SW480 (cell line): ENCODE results near the gene GLYR1.
A peak's percentile ranks its signal among the peaks of the same experiment; 100 is the strongest.

Source experiments
- DNase-seq: peaks from one replicate; pipeline ENCODE4 v3.0.0-alpha.2; 2016; ENCODE audit warnings: low spot score

GLYR1 gene

DNA sequence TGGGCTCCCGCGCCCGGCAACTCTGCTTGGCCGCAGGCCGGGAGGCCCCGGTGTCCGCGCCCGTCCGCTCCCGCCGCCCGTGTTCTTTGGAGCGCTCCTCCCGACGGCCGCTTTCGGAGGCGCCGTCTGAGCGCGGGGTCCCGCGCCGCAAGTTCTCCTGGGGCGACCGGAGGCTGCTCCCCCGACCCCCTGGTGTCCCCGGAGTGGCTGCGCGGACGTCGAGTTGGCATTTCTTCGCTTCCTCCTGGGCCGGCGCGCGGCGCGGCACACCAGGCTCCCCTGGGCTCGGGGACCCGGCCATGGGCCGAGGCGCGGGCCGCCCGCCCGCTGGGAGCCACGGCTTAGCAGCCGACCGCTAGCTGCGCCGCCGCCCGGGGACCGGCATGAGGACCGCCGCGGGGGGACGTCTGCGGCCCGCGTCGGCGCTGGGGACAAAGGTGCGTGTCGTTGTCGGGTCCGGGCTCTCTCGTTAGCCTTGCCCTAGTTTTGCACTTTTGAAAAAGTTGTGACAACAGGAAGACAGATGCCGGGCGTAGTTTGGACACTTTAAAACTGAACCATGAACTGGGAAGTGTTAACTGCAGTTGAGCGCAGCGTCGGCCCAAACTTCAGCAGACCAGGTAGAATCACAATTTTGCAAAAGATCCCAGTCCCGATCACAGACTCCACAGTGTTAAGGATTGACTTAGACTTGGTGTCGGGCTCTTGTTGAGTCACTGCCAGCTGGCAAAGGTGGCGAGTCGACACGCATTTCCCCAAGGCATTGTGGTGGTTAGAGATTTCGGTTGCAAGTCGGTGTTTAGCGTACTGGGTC lies 893 bp upstream of the GLYR1 start:
- peak; percentile 52 for DNase-seq

GRCh38 chr16:4846503-4846900 lies 586 bp downstream of the GLYR1 start:
- DNase-seq, result peak; percentile 29

DNA sequence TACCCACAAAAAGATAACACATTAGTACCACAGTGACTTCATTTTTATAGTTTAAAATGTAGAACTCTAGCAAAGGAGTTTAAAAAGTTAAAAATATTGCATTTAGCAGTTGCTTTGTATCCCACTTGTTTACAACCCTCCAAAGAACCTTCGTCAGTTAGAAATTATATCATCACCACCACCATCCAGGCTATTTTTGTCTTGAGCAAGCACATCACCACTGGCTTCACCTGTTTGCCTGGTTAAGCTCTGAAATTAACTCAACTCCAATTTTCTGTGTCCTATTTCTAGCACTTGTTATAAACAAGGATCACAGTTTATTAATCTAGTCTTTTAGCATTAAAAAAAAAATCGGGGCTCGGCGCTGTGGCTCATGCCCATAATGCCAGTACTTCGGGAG lies 6.1 kb downstream of the GLYR1 start:
- DNase-seq, result no peak

DNA sequence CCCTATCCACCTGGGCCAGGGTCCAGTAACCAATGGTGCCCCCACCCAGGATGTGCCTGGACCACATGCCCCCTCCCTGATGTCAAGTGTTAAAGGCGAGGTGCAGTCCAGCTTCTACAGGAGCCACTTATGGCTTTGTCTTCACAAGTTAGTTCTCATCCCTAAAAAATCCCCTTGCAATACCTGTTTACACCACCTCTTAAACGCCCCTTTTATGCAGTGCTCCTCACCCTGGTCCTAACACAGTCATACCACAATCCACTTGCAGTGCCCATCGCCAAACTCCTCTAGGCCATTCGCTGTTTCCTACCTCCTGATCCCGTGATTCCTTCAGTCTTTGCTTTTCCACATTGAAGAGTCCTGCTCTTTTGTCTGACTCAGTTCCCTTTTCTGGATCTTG lies 7.1 kb downstream of the GLYR1 start:
- DNase-seq, result no peak

GRCh38 chr16:4837733-4838501 lies 9.2 kb downstream of the GLYR1 start:
- no peak for DNase-seq

- no peak for DNase-seq
Measured at GRCh38 chr16:4836727-4837126, 10.4 kb downstream of the GLYR1 start.

DNA sequence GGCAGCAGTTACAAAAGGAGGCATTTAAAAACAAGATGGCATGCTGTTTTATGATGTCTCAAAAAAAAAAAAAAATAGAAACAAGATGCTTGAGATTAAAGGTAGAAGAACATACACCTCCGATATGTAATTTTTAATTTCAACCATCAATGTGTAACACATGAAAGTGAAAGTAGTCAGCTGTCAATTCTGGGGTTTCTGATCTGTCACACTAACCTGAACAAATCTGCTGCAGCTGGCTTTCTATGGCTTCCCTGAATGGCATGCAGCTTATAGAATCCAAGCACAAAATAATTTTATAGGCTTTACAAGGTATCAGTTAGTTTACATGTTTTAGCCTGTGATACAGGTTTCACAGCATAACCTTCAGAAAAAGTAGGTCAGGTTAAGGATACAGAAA lies 13.5 kb downstream of the GLYR1 start:
- no peak for DNase-seq

GRCh38 chr16:4832698-4833343 lies 14.3 kb downstream of the GLYR1 start:
- DNase-seq, result no peak

DNA sequence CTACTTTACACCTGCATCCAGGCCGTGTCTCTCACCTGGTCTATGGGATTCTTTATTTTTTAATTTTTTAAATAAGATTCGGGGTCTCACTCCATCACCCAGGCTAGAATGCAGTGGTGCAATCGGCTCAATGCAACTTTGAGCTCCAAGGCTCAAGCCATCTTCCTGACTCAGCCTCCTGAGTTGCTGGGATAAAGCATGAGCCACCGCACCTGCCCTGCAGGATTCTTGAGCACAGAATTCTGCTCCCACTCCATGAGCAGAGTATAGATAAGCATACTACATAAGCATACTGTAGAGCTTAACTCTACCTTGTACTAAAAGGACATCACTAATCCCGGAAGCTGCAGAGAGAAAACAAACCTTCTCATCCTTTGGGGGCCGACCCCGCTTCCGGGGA lies 15.5 kb downstream of the GLYR1 start:
- no peak for DNase-seq

- no peak for DNase-seq
Measured at GRCh38 chr16:4830408-4830807, 16.7 kb downstream of the GLYR1 start.

DNA sequence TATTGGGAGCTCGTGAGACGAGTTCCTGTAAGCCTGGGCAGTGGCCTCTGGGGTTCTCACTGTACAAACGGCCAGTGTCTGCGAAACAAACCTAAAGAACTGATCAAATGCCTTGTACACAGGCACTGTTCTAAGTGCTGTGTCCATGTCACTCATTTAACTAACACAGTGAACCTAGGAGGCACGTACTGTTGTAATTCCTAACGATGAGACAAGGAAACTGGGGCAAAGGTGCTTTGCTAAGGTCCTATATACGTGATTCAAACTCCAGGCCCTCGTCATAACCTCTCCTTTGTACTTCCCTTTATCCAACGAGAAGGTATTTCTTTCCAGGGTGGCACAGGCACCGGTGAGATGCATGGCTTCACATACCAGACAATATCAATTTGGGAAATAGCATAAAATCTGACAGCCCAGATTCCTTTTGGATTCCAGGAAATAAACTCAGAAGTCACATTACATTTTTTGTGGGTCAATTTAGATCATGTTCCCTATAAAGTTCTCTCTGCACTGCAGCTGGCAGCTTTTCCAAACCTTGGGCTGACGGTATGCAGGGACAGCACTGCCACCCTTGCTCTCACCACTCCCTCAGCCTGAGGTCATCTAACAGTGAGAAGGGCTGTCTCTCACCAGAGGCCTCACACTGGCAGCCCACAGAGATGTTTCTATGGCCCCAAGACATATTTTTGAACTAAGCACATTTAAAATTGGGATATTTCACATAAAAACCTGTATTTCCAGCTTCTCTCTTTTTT lies 18.3 kb downstream of the GLYR1 start:
- DNase-seq, result no peak

GRCh38 chr16:4826980-4827379 lies 20.1 kb downstream of the GLYR1 start:
- DNase-seq, result no peak

- no peak for DNase-seq
Measured at GRCh38 chr16:4826526-4826925, 20.6 kb downstream of the GLYR1 start.

DNA sequence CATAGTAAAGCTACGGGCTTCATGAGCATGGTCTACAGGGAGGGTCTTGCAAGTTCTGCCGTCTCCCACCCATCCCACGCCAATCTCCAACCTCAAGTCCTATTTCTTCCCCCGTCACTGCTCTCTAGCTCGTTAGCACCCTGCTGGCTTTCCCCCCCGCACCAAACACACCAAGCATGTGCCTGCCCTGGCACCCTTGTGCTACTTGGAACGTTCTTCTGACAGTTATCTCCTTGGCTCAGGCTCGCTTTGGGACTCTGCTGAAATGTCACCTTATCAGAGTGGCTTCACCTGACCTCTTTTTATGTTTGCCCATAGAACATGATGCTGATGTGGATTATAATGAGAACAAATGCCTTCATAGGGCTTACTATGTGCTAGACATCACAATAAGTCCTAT lies 21.9 kb downstream of the GLYR1 start:
- no peak for DNase-seq

- DNase-seq, result no peak
Measured at GRCh38 chr16:4820652-4821051, 26.4 kb downstream of the GLYR1 start.

DNA sequence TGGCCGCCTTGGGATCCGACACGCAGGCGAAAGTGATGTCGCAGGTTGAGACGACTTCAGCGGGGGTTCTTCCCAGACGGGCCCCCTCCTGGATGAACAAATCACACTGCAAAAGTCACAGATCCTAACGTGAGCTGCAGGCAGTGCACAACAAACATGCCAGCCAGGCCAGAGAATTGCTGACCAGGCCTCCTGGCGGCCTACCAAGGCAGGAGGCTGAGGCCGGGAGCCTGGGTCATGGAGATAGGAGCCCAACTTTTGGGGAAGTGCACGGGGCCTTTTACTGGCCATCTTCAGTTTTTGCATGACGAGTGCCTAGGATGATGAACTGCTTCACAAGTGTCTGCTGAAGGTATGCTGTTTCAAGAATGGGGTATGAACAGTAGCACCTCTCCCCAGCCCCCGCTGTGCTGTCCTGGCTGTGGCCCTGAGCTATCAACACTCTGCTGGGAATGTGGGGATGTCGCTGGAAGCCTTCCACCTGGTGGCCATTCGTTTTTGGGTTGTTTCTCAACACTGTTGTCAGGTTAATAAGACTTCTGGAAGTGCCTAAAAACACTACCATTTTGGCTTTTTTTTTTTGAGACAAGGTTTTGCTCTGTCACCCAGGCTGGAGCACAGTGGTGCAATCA lies 32.4 kb downstream of the GLYR1 start:
- DNase-seq, result no peak

- DNase-seq, result no peak
Measured at GRCh38 chr16:4814046-4814445, 33.0 kb downstream of the GLYR1 start.

GRCh38 chr16:4813251-4814003 lies 33.7 kb downstream of the GLYR1 start:
- DNase-seq, result no peak

GRCh38 chr16:4811773-4812172 lies 35.3 kb downstream of the GLYR1 start:
- DNase-seq, result no peak

- DNase-seq, result no peak
Measured at GRCh38 chr16:4811242-4811641, 35.8 kb downstream of the GLYR1 start.

DNA sequence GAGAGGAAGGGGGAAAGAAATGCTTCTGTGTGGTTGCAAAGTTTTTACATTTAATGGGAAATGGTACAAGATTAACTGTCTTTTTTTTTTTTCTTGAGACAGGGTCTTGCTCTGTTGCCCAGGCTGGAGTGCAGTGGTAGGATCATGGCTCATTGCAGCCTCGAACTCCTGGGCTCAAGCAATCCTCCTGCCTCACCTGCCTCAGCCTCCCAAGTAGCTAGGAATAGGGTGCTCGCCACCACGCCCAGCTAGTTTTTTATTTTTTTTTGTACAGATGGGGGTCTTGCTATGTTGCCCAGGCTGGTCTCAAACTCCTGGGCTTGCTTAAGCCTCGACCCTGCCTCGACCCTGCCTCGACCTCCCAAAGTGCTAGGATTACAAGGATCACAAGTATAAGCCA lies 40.8 kb downstream of the GLYR1 start:
- no peak for DNase-seq
